HG03378 (cell line): ENCODE data around the gene INSIG1.

Source experiments
- ATAC-seq: cut with Tn5 transposase; IDR thresholded peaks from one replicate; pipeline ENCODE4 v1.9.1; 2021; ENCODE audit warnings: mild to moderate bottlenecking, moderate library complexity; ENCODE audit not compliant: unreplicated experiment

INSIG1 gene

GRCh38 chr7:155284496-155285274 is 13.0 kb upstream of the INSIG1 start:
- no peak for ATAC-seq

GRCh38 chr7:155285423-155285822 is 12.3 kb upstream of the INSIG1 start:
- ATAC-seq = no peak

GRCh38 chr7:155285833-155286232 is 11.8 kb upstream of the INSIG1 start:
- ATAC-seq = no peak

- ATAC-seq = no peak
Measured at GRCh38 chr7:155286686-155287085, 11.0 kb upstream of the INSIG1 start.

- no peak for ATAC-seq
Measured at GRCh38 chr7:155287284-155287935, 10.3 kb upstream of the INSIG1 start.

GRCh38 chr7:155288055-155288454 is 9.6 kb upstream of the INSIG1 start:
- no peak for ATAC-seq

- ATAC-seq = no peak
Measured at GRCh38 chr7:155289107-155289506, 8.6 kb upstream of the INSIG1 start.

- no peak for ATAC-seq
Measured at GRCh38 chr7:155289949-155290501, 7.7 kb upstream of the INSIG1 start.

- ATAC-seq = no peak
Measured at GRCh38 chr7:155291045-155291530, 6.6 kb upstream of the INSIG1 start.

GRCh38 chr7:155291729-155292128 is 5.9 kb upstream of the INSIG1 start:
- ATAC-seq = no peak

GRCh38 chr7:155292680-155293226 is 4.9 kb upstream of the INSIG1 start:
- no peak for ATAC-seq

- no peak for ATAC-seq
Measured at GRCh38 chr7:155293721-155294510, 3.8 kb upstream of the INSIG1 start.

GRCh38 chr7:155294511-155294778 is 3.2 kb upstream of the INSIG1 start:
- no peak for ATAC-seq

GRCh38 chr7:155295511-155295910 is 2.2 kb upstream of the INSIG1 start:
- no peak for ATAC-seq

- no peak for ATAC-seq
Measured at GRCh38 chr7:155296006-155296787, 1.5 kb upstream of the INSIG1 start.

- ATAC-seq = peak; percentile 15
Measured at GRCh38 chr7:155296788-155297516, 726 bp upstream of the INSIG1 start.

GRCh38 chr7:155298288-155298833 is 683 bp downstream of the INSIG1 start:
- no peak for ATAC-seq

- peak; percentile 83 for ATAC-seq
Measured at GRCh38 chr7:155298834-155299534, 1.3 kb downstream of the INSIG1 start.
